Osteocyte (in vitro differentiated cells): ENCODE results near the gene SOX14. TPM values are rescaled to one million over a fixed set of nuclear protein-coding genes. Genes with fewer than 3 reads are reported as not detected.

Source experiments
- DNase-seq: peaks from one replicate; pipeline ENCODE4 v3.0.0; 2021; ENCODE audit warnings: mixed read lengths; ENCODE audit not compliant: unreplicated experiment; ENCODE audit errors: extremely low spot score
- H3K27ac Mint-ChIP-seq: one replicate; pipeline ENCODE4 v1.8.0; 2021; ENCODE audit warnings: mild to moderate bottlenecking, mixed read lengths; ENCODE audit not compliant: unreplicated experiment
- H3K27me3 Mint-ChIP-seq: one replicate; pipeline ENCODE4 v1.8.0; 2021; ENCODE audit warnings: mixed read lengths; ENCODE audit not compliant: unreplicated experiment
- H3K36me3 Mint-ChIP-seq: one replicate; pipeline ENCODE4 v1.8.0; 2021; ENCODE audit warnings: mixed read lengths; ENCODE audit not compliant: unreplicated experiment
- H3K4me1 Mint-ChIP-seq: one replicate; pipeline ENCODE4 v1.8.0; 2021; ENCODE audit warnings: mixed read lengths; ENCODE audit not compliant: unreplicated experiment
- H3K4me3 Mint-ChIP-seq: one replicate; pipeline ENCODE4 v1.8.0; 2021; ENCODE audit warnings: mild to moderate bottlenecking, moderate library complexity, mixed read lengths; ENCODE audit not compliant: unreplicated experiment
- H3K9me3 Mint-ChIP-seq: one replicate; pipeline ENCODE4 v1.8.0; 2021; ENCODE audit warnings: mixed read lengths; ENCODE audit not compliant: unreplicated experiment
- CTCF ChIP-seq: fragments of 200-600 bp; sonication (generic); IDR thresholded peaks from 2 replicates; pipeline ENCODE4 v1.5.0; 2021; ENCODE audit warnings: antibody characterized with exemption, mild to moderate bottlenecking, moderate library complexity
- total RNA-seq: library from RNA; stranded (reverse); gene quantifications from 2 replicates; pipeline ENCODE4 v1.2.1, GENCODE V29; 2021

The SOX14 gene
- total RNA-seq, 1 donor from 2014 or later = not detected

- H3K4me1 Mint-ChIP-seq = peaks cover 44% of the 10 kb centered on the region
- no peaks in the 10 kb centered on the region for H3K9me3 Mint-ChIP-seq
- no peak overlapping the region for H3K27ac Mint-ChIP-seq
- peaks cover 2% of the 10 kb centered on the region for H3K36me3 Mint-ChIP-seq
- no peak for TF ChIP-seq CTCF
- DNase-seq = no peak
- peaks cover 97% of the 10 kb centered on the region for H3K27me3 Mint-ChIP-seq
- H3K4me3 Mint-ChIP-seq = peak overlapping the region; percentile 64
Observed at GRCh38 chr3:137770835-137771399, 6.8 kb downstream of the SOX14 start.

GRCh38 chr3:137771401-137772213, 7.5 kb downstream of the SOX14 start:
- Mint-ChIP-seq H3K9me3 (no peaks in the 10 kb centered on the region), H3K27ac (no peak overlapping the region), H3K36me3 (peaks cover 2% of the 10 kb centered on the region), H3K27me3 (peaks cover 93% of the 10 kb centered on the region), H3K4me3 (peak overlapping the region; percentile 64), H3K4me1 (peaks cover 44% of the 10 kb centered on the region)
- DNase-seq = no peak
- no peak for TF ChIP-seq CTCF

GRCh38 chr3:137772214-137772955, 8.3 kb downstream of the SOX14 start:
- DNase-seq = no peak
- H3K27me3 Mint-ChIP-seq = peaks cover 85% of the 10 kb centered on the region
- peaks cover 2% of the 10 kb centered on the region for H3K36me3 Mint-ChIP-seq
- no peak overlapping the region for H3K4me3 Mint-ChIP-seq
- no peaks in the 10 kb centered on the region for H3K9me3 Mint-ChIP-seq
- peaks cover 43% of the 10 kb centered on the region for H3K4me1 Mint-ChIP-seq
- H3K27ac Mint-ChIP-seq = no peak overlapping the region
- no peak for TF ChIP-seq CTCF

- Mint-ChIP-seq H3K4me1 (no peaks in the 10 kb centered on the region), H3K36me3 (no peaks in the 10 kb centered on the region), H3K9me3 (no peaks in the 10 kb centered on the region), H3K27ac (no peak overlapping the region), H3K27me3 (peaks cover 36% of the 10 kb centered on the region), H3K4me3 (no peak overlapping the region)
- TF ChIP-seq CTCF = no peak
- DNase-seq = no peak
Observed at GRCh38 chr3:137778941-137779340, 14.8 kb downstream of the SOX14 start.

GRCh38 chr3:137787529-137787928, 23.4 kb downstream of the SOX14 start:
- Mint-ChIP-seq H3K4me3 (no peak overlapping the region), H3K27me3 (peaks cover 9% of the 10 kb centered on the region), H3K9me3 (no peaks in the 10 kb centered on the region), H3K27ac (no peak overlapping the region), H3K4me1 (no peaks in the 10 kb centered on the region), H3K36me3 (no peaks in the 10 kb centered on the region)
- no peak for TF ChIP-seq CTCF
- DNase-seq = no peak
